ENCODE data around the gene RAB36. TPM values are rescaled to one million over a fixed set of nuclear protein-coding genes. Genes with fewer than 3 reads are reported as not detected.

The RAB36 gene
- polyA plus RNA-seq, 2 of the 4 experiments (the other 2 are of a cell fraction) = 2.5 to 4.0 TPM

DNA sequence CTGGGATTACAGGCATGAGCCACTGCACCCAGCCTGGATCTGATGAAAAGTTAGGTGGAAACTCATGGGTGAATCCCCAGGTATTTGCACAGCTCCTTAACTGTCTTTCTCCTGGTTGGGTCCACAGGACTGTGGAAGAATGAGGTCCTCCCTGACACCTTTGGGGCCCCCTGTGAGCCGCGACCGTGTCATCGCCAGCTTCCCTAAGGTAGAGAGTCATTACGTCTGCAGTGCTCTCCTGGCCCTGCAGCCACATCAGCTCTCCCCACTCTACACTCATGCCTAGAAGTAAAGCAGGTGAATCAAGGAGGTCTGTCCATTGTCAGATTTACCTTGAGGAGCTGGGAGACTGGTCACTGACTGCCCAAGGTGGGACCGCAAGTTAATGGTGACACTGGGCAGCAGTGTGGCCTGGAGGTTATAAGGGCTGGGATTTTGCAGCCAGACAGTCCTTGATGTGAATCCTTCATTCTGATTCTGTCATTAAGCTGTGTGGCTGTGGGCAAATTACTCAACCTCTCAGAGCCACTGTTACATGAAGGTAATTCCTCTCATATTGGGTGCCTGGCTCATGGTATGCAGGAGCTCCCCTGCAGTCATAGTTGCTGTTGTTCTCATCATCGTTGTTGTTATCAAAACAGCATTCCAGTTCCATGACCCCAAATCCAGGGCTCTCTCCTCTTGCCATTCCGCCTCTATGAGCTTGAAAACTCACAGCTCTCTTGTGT lies 1.4 kb downstream of the RAB36 start:
- Histone ChIP-seq H3K4me3 (no peak overlapping the region), H3K27ac (no peak overlapping the region), H3K4me1 (peaks cover 16% of the 10 kb centered on the region; the same call in 1 of the 3 replicates), H3K4me2 (peak overlapping the region; percentile 95; the same call in 2 of the 3 replicates), H3K9me3 (no peaks in the 10 kb centered on the region)
- DNase-seq (ENCODE audit: low read depth in 1 of 2, low spot score in 1 of 2) = no peak
- FAIRE-seq = no peak
- CTCF ChIA-PET = interaction anchor here (0.8 to 2.0 kb wide), 5 partner anchors 10 to 187 kb away, joined by 3 to 8 read pairs (median 6); no protein-coding TSS in a partner anchor
- 85% methylated on average over 7 of the region's 8 CpGs for WGBS (ENCODE audit: missing lambda C conversion rate)
- TF ChIP-seq BHLHE40 (IDR thresholded peaks at IDR 0.05; ENCODE audit: low read depth, low read length) (no peak), CHD2 (IDR thresholded peaks at IDR 0.05; ENCODE audit: low read length, partially characterized antibody) (no peak), HDAC2 (IDR thresholded peaks at IDR 0.05) (no peak), ZC3H11A (IDR thresholded peaks at IDR 0.05) (no peak), EHF (CRISPR knock-in tag; IDR thresholded peaks at IDR 0.05) (no peak), HEYL (CRISPR knock-in tag; IDR thresholded peaks at IDR 0.05) (no peak), RARB (CRISPR knock-in tag; IDR thresholded peaks at IDR 0.05) (no peak), POLR2AphosphoS2 (conservative IDR thresholded peaks at IDR 0.05; ENCODE audit: low read length) (no peak), MAZ (IDR thresholded peaks at IDR 0.05; ENCODE audit: borderline replicate concordance, low read depth, low read length) (no peak), NPAS2 (CRISPR knock-in tag; IDR thresholded peaks at IDR 0.05; ENCODE audit: borderline replicate concordance) (no peak), KDM5A (IDR thresholded peaks at IDR 0.05) (no peak), ZFP36 (IDR thresholded peaks at IDR 0.05; ENCODE audit: borderline replicate concordance, partially characterized antibody) (no peak)
- TF ChIP-seq, protein P1, sequence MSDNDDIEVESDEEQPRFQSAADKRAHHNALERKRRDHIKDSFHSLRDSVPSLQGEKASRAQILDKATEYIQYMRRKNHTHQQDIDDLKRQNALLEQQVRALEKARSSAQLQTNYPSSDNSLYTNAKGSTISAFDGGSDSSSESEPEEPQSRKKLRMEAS (IDR thresholded peaks at IDR 0.05) = no peak
- TF ChIP-seq, protein P2, sequence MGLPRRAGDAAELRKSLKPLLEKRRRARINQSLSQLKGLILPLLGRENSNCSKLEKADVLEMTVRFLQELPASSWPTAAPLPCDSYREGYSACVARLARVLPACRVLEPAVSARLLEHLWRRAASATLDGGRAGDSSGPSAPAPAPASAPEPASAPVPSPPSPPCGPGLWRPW (IDR thresholded peaks at IDR 0.05) = no peak
- TF ChIP-seq, protein P3, sequence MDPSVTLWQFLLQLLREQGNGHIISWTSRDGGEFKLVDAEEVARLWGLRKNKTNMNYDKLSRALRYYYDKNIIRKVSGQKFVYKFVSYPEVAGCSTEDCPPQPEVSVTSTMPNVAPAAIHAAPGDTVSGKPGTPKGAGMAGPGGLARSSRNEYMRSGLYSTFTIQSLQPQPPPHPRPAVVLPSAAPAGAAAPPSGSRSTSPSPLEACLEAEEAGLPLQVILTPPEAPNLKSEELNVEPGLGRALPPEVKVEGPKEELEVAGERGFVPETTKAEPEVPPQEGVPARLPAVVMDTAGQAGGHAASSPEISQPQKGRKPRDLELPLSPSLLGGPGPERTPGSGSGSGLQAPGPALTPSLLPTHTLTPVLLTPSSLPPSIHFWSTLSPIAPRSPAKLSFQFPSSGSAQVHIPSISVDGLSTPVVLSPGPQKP (IDR thresholded peaks at IDR 0.05; ENCODE audit: low read depth, low read length) = no peak
- POLR2A ChIA-PET = no interaction called here
- ATAC-seq = no peak

DNA sequence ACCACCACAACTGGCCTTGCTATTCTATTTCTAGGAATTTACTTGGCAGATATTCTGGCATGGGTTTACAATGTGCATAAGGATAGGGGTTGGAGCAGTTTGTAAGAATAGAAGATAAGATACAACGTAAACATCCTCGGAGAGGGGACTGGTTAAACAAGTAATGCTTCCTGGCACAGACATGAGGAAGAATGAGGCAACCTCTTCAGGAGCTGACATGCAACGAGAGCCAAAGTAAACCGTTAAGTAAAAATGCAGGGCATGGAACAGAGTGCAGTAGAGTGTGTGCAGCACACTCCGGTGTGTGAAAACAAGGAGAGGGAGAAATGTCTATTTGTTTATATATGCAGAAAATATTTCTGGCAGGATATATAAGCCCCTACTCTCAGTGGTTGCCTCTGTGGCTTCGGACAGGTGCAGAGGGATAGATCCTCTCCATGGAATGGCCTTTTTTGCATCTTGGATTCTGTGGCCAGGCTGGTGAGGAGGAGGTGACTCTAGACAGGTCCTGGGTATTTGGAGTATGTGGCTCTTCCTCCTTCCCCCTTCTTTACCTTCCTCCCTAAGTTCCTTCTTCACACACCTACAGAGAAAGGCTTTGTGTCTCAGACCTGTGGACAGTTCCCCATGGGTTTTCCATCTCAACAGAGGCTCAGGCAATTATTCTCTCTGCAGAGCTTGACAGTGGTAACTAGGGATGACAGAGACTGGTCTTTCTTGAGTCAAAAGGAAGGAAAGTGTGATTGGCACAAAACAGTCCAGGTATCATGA lies 2.5 kb downstream of the RAB36 start:
- ChIA-PET CTCF (interaction anchor here (1.2 to 2.0 kb wide), 3 partner anchors 8 to 134 kb away, joined by 3 to 7 read pairs (median 6); no protein-coding TSS in a partner anchor), POLR2A (no interaction called here)
- no peak overlapping the region for H3K4me2 ChIP-seq
- no peak for FAIRE-seq
- H3K4me1 ChIP-seq = peaks cover 12% of the 10 kb centered on the region; the same call in 1 of the 3 replicates
- no peaks in the 10 kb centered on the region for H3K9me3 ChIP-seq
- 43% methylated on average over 6 of the region's 6 CpGs for WGBS (ENCODE audit: missing lambda C conversion rate)
- H3K27ac ChIP-seq = no peak overlapping the region
- ATAC-seq = no peak
- no peak overlapping the region for H3K4me3 ChIP-seq
- no peak for DNase-seq (ENCODE audit: low read depth in 1 of 2, low spot score in 1 of 2)
- TF ChIP-seq GATA3 (IDR thresholded peaks at IDR 0.05; ENCODE audit: borderline replicate concordance) (no peak), POLR2AphosphoS2 (conservative IDR thresholded peaks at IDR 0.05; ENCODE audit: low read length) (no peak), EHMT2 (IDR thresholded peaks at IDR 0.05; ENCODE audit: low read depth) (no peak), POLR2A (IDR thresholded peaks at IDR 0.05; ENCODE audit: low read length) (no peak), SMC3 (IDR thresholded peaks at IDR 0.05) (no peak), KDM5A (IDR thresholded peaks at IDR 0.05) (no peak), FOXS1 (CRISPR knock-in tag; IDR thresholded peaks at IDR 0.05) (no peak), RNF2 (IDR thresholded peaks at IDR 0.05; ENCODE audit: borderline replicate concordance, low read depth) (no peak), HOXB13 (CRISPR knock-in tag; IDR thresholded peaks at IDR 0.05; ENCODE audit: low read depth) (no peak)
- TF ChIP-seq, protein P4, sequence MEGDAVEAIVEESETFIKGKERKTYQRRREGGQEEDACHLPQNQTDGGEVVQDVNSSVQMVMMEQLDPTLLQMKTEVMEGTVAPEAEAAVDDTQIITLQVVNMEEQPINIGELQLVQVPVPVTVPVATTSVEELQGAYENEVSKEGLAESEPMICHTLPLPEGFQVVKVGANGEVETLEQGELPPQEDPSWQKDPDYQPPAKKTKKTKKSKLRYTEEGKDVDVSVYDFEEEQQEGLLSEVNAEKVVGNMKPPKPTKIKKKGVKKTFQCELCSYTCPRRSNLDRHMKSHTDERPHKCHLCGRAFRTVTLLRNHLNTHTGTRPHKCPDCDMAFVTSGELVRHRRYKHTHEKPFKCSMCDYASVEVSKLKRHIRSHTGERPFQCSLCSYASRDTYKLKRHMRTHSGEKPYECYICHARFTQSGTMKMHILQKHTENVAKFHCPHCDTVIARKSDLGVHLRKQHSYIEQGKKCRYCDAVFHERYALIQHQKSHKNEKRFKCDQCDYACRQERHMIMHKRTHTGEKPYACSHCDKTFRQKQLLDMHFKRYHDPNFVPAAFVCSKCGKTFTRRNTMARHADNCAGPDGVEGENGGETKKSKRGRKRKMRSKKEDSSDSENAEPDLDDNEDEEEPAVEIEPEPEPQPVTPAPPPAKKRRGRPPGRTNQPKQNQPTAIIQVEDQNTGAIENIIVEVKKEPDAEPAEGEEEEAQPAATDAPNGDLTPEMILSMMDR (IDR thresholded peaks at IDR 0.05) = no peak
